ENCODE measurements around the gene KAZN.
"Not testable (repeated sequence)": the region's sequence is repeated elsewhere in the genome, so short reads cannot be mapped to it uniquely, and the experiment has no call there.

The KAZN gene

GRCh38 chr1:15039017-15039648 lies 440.6 kb downstream of the KAZN start:
- ATAC-seq = no peak
- Mint-ChIP-seq H3K4me3 (no peak overlapping the region), H3K9me3 (no peaks in the 10 kb centered on the region), H3K4me1 (peaks cover 2% of the 10 kb centered on the region), H3K36me3 (no peaks in the 10 kb centered on the region), H3K27ac (no peak overlapping the region)
- DNase-seq (ENCODE audit: low spot score in 2 of 2) = no peak

GRCh38 chr1:15039901-15040300 lies 441.4 kb downstream of the KAZN start:
- Mint-ChIP-seq H3K4me3 (no peak overlapping the region), H3K27ac (no peak overlapping the region), H3K9me3 (no peaks in the 10 kb centered on the region), H3K36me3 (no peaks in the 10 kb centered on the region), H3K4me1 (no peaks in the 10 kb centered on the region)
- DNase-seq (ENCODE audit: low spot score in 2 of 2) (no peak), ATAC-seq (no peak)

- not testable (repeated sequence) for H3K4me1 Mint-ChIP-seq; ATAC-seq; H3K4me3 Mint-ChIP-seq; DNase-seq (ENCODE audit: low spot score in 2 of 2); H3K9me3 Mint-ChIP-seq; H3K27ac Mint-ChIP-seq; H3K36me3 Mint-ChIP-seq
These were observed 442.2 kb downstream of the KAZN start for GRCh38 chr1:15040685-15041084.

DNA sequence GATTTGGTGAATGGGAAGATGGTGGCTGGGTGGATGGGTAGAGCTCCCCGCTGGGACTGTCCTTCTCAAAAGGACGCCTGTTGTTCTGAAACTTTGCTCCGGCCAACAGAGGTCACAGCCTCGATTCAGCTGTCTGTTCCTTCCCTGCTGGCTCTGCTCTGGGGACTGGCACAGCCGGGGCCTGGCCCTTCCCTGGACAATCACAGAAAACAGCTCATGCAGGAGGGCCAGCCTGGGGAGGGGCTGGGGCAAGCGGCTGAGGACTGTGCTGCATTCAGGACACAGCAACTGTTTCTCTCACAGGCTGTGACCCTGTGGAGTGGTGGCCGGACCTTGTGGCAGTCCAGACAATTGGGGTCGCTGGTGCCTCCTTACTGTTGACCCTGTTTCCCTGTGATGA lies 444.4 kb downstream of the KAZN start:
- Mint-ChIP-seq H3K9me3 (no peaks in the 10 kb centered on the region), H3K4me3 (no peak overlapping the region), H3K27ac (no peak overlapping the region), H3K4me1 (no peaks in the 10 kb centered on the region), H3K36me3 (no peaks in the 10 kb centered on the region)
- no peak for ATAC-seq
- no peak for DNase-seq (ENCODE audit: low spot score in 2 of 2)

DNA sequence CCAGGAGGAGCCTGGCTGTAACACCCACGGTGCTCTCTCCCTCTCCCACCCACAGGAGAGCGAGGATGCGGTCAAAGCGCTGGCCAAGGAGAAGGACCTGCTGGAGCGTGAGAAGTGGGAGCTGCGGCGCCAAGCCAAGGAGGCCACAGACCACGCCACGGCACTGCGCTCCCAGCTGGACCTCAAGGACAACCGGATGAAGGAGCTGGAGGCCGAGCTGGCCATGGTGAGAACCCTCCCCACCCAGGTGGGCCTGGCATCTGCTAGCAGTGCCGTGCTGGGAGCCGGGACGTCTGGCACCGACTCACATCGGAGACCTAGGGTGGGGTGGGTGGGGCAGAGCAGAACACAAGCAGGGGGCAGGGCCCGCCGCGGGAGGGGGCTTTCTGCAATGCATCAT lies 445.4 kb downstream of the KAZN start:
- DNase-seq (ENCODE audit: low spot score in 2 of 2) = no peak
- Mint-ChIP-seq H3K27ac (no peak overlapping the region), H3K36me3 (no peaks in the 10 kb centered on the region), H3K9me3 (no peaks in the 10 kb centered on the region), H3K4me3 (no peak overlapping the region), H3K4me1 (no peaks in the 10 kb centered on the region)
- no peak for ATAC-seq

DNA sequence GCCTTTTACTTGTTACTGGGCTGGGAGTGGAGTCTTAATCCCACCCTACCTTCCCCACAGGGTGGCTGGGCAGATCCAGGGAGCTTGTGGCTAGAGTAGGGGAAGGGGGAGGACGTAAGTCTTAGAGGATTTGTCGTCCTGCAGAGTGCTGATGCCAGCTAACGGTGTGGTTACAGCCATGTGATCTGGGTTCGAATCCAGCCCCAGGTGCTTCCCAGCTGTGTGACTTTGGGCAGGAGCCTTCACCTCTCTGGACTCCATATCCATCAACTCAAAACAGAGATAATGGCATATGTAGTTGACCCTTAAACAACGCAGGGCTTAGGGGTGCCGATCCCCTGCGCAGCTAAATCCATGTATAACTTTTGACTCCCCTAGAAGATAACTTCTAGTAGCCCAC lies 446.6 kb downstream of the KAZN start:
- ATAC-seq = no peak
- Mint-ChIP-seq H3K4me1 (no peaks in the 10 kb centered on the region), H3K36me3 (no peaks in the 10 kb centered on the region), H3K27ac (no peak overlapping the region), H3K4me3 (no peak overlapping the region), H3K9me3 (no peaks in the 10 kb centered on the region)
- DNase-seq (ENCODE audit: low spot score in 2 of 2) = no peak

DNA sequence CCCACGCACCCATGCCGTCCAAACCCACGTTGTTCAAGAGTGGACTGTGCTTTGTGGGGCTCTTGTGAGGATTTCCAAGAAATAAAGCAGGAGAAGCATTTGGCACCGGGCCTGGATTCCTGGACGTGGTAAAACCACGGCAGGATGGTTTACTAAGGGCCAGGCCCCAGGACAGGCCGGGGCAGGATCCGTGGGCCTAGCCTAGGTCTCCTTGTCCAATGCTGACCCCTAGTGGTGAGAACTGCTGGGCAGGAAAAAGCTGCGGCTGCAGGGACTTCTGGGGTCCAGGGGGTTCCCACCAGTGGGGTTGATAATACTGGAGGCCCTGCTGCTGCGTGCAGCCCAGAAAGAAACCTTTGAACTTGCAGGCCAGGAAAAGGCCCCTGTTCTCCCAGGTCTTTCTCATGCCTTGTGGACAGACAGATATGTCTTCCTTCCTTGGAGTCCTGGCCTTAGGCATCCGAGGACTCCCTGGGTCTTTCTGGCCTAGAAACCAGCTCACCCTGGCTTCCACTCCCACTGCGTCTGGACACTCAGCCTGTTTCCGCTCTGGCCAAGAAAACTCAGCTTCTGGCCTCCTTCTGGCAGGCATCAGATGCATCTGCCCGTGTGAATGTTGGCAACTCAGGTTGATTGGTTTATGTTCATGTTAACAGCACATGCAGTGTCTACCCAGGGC lies 448.1 kb downstream of the KAZN start:
- Mint-ChIP-seq H3K27ac (no peak overlapping the region), H3K4me3 (no peak overlapping the region), H3K4me1 (no peaks in the 10 kb centered on the region), H3K9me3 (no peaks in the 10 kb centered on the region), H3K36me3 (peaks cover under 1% of the 10 kb centered on the region)
- DNase-seq (ENCODE audit: low spot score in 2 of 2) (peak; percentile 53 to 79), ATAC-seq (peak; percentile 60)

GRCh38 chr1:15047237-15047636 lies 448.8 kb downstream of the KAZN start:
- H3K4me3 Mint-ChIP-seq = no peak overlapping the region
- H3K36me3 Mint-ChIP-seq = peaks cover 6% of the 10 kb centered on the region

DNA sequence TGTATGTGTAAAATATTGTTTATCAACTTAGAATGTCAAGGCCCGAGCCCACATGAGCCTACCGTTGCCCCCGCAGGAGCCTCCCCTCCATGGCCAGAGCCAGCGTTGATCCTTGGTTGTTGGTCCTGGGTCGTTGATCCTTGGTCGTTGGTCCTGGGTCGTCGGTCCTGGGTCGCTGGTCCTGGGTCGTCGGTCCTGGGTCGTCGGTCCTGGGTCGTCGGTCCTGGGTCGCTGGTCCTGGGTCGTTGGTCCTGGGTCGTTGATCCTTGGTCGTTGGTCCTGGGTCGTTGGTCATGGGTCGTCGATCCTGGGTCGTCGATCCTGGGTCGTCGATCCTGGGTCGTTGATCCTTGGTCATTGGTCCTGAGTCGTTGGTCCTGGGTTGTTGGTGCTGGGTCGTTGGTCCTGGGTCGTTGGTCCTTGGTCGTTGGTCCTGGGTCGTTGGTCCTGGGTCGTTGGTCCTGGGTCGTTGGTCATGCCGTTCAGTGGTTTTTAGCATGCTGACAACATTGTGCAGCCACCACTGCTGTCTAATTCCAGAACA lies 450.0 kb downstream of the KAZN start:
- no peak overlapping the region for H3K27ac Mint-ChIP-seq
- DNase-seq (ENCODE audit: low spot score in 2 of 2) = no peak
- no peak overlapping the region for H3K4me3 Mint-ChIP-seq
- ATAC-seq = no peak
- H3K4me1 Mint-ChIP-seq = no peaks in the 10 kb centered on the region
- peaks cover 6% of the 10 kb centered on the region for H3K36me3 Mint-ChIP-seq
- H3K9me3 Mint-ChIP-seq = peaks cover 5% of the 10 kb centered on the region

More at GRCh38 chr1:15047237-15047636, 448.8 kb downstream of the KAZN start:
- Mint-ChIP-seq H3K9me3 (peaks cover 5% of the 10 kb centered on the region), H3K27ac (no peak overlapping the region), H3K4me1 (no peaks in the 10 kb centered on the region)
- DNase-seq (ENCODE audit: low spot score in 2 of 2) (no peak), ATAC-seq (no peak)

- ATAC-seq (no peak), DNase-seq (ENCODE audit: low spot score in 2 of 2) (no peak)
- Mint-ChIP-seq H3K4me3 (no peak overlapping the region), H3K27ac (no peak overlapping the region), H3K36me3 (peaks cover 6% of the 10 kb centered on the region), H3K4me1 (no peaks in the 10 kb centered on the region), H3K9me3 (peaks cover 5% of the 10 kb centered on the region)
These were observed 450.6 kb downstream of the KAZN start for GRCh38 chr1:15049067-15049466.

GRCh38 chr1:15051882-15052528 lies 453.5 kb downstream of the KAZN start:
- no peak for DNase-seq (ENCODE audit: low spot score in 2 of 2)
- no peak for ATAC-seq
- no peak overlapping the region for H3K27ac Mint-ChIP-seq
- H3K36me3 Mint-ChIP-seq = peaks cover 6% of the 10 kb centered on the region
- H3K4me3 Mint-ChIP-seq = no peak overlapping the region
- peaks cover 5% of the 10 kb centered on the region for H3K9me3 Mint-ChIP-seq
- H3K4me1 Mint-ChIP-seq = no peaks in the 10 kb centered on the region

DNA sequence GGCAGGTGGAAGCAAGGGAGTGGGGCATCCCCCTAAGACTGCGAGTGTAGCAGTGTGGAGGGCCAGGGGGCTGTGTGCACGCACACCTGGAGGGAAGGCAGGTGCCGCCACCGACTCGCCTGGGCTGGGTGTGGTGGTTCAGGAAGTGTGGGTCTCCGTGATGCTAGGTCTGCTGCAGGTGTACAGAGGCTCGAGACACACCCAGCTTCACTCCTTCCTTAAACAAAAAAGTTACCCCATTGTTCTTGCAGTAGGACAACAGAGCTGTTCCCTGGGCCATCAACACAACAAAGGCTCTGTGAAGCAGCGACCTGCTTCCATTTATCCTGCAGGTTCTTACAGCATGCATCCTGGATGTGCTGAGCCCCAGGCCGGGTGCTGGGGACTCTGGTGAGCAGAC lies 454.7 kb downstream of the KAZN start:
- peaks cover 5% of the 10 kb centered on the region for H3K9me3 Mint-ChIP-seq
- H3K36me3 Mint-ChIP-seq = peaks cover 6% of the 10 kb centered on the region
- ATAC-seq (no peak), DNase-seq (ENCODE audit: low spot score in 2 of 2) (no peak)
- H3K4me3 Mint-ChIP-seq = no peak overlapping the region
- no peak overlapping the region for H3K27ac Mint-ChIP-seq
- no peaks in the 10 kb centered on the region for H3K4me1 Mint-ChIP-seq

DNA sequence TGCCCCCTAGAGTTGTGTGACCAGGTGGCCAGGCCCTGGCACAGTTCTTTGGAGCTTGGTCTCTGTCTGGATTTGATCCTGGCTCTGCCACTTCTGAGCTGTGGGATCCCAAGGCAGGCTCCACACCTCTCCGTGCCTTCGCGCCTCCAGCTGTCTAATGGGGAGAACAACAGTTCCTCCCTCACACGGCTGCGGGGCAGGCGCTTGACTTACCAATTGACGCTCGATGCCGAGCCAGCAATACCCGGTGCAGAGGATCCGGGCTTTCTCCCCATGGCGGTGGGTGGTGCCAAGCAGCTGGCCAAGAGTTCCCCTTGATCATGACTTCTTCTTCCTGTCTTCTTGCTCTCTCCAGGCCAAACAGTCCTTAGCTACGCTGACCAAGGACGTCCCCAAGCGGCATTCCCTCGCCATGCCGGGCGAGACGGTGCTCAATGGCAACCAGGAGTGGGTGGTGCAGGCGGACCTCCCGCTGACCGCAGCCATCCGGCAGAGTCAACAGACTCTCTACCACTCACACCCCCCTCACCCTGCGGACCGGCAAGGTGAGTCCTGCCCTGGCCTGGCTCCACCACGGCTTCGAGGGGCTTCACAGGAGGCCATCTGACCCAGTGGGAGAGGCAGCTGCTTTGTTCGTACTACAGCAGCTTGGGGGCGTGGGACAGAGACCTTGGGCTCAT lies 457.4 kb downstream of the KAZN start:
- DNase-seq (ENCODE audit: low spot score in 2 of 2) (no peak), ATAC-seq (no peak)
- Mint-ChIP-seq H3K36me3 (peaks cover 6% of the 10 kb centered on the region), H3K4me1 (no peaks in the 10 kb centered on the region), H3K9me3 (peaks cover 5% of the 10 kb centered on the region), H3K4me3 (no peak overlapping the region), H3K27ac (no peak overlapping the region)

DNA sequence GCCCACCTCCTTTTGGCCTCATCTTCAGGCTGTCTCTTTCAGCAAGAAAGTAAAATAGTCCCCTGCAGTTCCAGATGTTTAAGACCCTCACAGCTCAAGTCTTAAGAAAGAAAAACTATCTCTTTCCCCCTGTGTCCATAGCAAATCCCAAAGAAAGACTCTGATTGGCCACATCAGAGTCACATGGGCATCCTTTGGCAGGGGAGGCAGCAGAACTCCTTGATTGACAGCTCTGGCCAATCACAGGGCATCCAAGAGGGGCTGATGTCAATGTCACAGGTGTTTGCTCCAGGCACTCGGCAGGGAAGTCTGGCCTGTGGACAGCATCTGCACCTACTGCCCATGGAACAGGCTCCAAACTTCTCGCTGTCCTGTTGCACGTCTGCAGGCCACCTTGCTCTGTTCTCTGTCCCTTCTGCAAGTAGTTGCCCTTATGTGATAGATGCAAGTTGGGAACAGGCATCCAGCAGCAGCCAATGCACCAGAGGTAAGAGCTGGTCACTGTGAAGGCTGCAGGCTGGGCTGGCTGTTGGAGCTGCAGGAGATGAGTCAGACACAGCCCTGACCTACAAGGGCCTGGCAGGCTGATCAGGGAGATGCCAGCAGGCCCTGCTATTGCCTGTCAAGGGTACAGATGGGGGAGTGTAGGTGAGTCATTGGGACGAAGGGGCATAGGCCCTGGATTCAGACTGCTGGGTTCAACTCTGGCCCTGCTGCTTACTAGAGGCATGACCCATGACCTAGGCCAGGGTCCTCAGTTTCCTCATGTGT lies 458.2 kb downstream of the KAZN start:
- DNase-seq (ENCODE audit: low spot score in 2 of 2) = no peak
- peaks cover 5% of the 10 kb centered on the region for H3K36me3 Mint-ChIP-seq

DNA sequence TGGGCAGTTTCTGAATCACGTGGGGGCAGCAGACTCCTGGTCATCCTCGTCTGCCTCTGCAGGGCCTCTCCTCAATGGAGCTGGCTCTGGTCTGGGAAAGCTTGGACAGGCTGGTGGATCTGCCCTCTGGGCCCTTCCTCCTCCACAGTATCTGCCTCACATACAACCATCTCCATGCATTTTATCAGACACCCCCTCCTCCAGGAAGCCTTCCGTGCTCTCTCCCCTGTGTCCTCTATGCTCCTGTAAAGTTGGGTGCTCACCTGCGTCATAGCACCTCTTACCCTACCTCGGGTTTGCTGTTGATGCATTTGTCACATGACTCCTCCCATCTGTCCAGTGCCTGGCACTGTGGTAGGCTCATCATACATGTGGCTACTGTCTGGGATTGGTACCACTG lies 459.3 kb downstream of the KAZN start:
- no peaks in the 10 kb centered on the region for H3K4me1 Mint-ChIP-seq
- DNase-seq (ENCODE audit: low spot score in 2 of 2) = no peak
- no peaks in the 10 kb centered on the region for H3K36me3 Mint-ChIP-seq
- H3K4me3 Mint-ChIP-seq = no peak overlapping the region
- H3K27ac Mint-ChIP-seq = no peak overlapping the region
- no peak for ATAC-seq
- peaks cover 2% of the 10 kb centered on the region for H3K9me3 Mint-ChIP-seq

More for the DNA sequence above, 458.2 kb downstream of the KAZN start:
- no peak overlapping the region for H3K4me3 Mint-ChIP-seq
- H3K27ac Mint-ChIP-seq = no peak overlapping the region
- H3K4me1 Mint-ChIP-seq = no peaks in the 10 kb centered on the region
- H3K9me3 Mint-ChIP-seq = peaks cover 5% of the 10 kb centered on the region
- ATAC-seq = no peak
